SKM-1 treated with dmso at 0.1 percent for 144 hours (cell line): ENCODE results near the gene EIF3B.
"Not testable (repeated sequence)": the region's sequence is repeated elsewhere in the genome, so short reads cannot be mapped to it uniquely, and the experiment has no call there.

ENCODE experiments used
- DNase-seq: peaks from one replicate; lab custom pipeline; 2025; ENCODE audit not compliant: unreplicated experiment; lab: John Stamatoyannopoulos, UW

Gene EIF3B

DNA sequence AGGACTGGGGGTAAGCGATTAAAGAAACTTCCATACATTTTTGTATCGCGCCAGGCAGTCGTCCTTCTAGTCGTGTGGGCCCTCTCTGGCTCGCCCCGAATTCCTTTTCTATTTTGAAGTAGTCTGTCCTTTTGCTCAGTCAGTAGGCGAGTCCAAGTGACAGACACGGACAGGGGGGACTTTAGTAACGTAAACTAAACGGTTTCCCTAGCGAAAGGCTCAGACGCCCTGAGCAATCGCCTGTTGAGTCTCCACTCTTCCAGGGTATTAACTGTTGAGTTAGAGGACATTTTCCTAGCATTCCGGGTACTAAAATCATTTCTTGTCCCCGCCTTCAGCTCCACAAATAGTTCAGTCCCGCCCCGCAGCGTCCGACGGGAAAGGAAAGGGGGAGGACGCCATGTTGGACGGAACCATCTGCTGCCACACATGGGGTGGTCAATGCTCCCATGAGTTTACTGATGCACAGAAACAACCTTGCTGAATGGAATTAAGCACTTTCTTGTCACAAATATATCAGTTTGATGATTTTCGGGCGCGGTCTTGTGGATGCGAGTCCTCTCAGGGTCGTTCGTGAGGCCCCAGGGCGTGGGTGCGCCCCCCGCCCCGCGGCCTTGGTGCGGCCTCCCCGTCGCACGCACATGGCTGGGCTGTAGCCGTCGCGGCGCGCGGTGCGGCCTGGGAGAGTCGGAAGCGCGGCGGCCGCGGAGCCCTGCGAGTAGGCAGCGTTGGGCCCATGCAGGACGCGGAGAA lies at the start of gene EIF3B:
Gene EIF3B, plus strand, starts transcription at position 642 of the 753 bp plus-strand sequence. Its CDS starts 95 bp downstream, at position 737.
- peak; percentile 84 for DNase-seq

DNA sequence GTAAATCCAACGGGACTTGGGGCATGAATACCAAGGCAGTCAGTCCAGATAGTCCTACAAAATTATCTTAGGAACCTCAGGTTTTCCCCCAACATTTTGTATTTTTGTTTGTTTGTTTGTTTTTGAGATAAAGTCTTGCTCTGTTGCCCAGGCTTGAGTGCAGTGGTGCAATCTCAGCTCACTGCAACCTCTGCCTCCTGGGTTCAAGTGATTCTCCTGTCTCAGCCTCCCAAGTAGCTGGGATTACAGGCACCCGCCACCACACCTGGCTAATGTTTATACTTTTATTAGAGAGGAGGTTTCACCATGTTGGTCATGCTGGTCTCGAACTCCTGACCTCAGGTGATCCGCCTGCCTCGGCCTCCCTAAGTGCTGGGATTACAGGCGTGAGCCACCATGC lies 49.4 kb upstream of the EIF3B start:
- not testable (repeated sequence) for DNase-seq

GRCh38 chr7:2306688-2307087 lies 47.9 kb upstream of the EIF3B start:
- no peak for DNase-seq

DNA sequence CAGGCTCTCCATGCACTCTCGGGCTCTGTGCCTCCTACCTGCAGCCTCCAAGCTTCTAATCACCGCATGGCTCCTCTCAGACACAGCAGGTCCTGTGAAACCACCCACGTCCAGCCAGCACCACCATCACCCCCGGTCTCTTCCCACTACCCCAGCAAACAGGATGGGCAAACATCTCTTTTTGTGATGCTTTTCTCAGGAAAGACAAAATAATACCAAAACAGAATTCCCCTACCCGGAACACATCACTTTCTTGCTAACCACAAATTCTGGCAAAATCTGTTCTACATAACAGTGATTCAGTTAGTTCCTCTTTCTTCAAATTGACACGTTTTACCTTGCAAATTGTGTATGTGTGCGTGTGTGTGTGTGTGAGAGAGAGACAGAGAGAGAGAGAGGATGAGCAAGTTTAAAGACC lies 46.9 kb upstream of the EIF3B start:
- DNase-seq: no peak

- no peak for DNase-seq
These were observed 44.7 kb upstream of the EIF3B start for GRCh38 chr7:2309889-2310331.

DNA sequence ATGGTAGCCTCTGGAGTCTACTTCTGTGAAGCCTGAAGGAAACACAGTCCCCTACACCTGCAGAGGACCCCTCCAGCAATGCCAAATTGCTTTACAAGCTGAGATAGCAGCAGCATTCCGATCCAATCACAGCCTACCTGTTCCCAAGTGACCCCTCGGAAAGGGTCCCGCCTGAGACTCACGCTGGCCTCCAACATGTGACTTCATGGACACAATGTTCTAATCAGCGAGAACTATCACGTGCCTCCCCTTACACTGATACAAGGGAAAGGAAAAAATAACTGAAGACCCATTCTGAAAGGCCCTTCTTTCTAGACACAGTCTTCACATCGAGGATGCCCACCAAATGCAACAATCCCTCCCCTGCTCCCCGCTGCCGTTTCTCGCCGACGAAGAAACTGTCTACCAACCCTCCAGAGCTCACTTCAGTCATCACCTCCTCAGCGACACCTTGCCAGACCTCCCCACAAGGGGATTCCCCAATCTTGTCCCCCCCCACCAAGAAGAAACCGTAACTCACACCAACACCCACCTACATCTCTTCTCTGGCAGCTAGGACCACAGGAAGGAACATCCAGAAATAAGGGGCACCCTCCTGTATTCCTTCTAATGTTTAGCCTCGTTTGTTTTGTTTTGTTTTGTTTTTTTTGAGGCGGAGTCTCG lies 42.2 kb upstream of the EIF3B start:
- no peak for DNase-seq

DNA sequence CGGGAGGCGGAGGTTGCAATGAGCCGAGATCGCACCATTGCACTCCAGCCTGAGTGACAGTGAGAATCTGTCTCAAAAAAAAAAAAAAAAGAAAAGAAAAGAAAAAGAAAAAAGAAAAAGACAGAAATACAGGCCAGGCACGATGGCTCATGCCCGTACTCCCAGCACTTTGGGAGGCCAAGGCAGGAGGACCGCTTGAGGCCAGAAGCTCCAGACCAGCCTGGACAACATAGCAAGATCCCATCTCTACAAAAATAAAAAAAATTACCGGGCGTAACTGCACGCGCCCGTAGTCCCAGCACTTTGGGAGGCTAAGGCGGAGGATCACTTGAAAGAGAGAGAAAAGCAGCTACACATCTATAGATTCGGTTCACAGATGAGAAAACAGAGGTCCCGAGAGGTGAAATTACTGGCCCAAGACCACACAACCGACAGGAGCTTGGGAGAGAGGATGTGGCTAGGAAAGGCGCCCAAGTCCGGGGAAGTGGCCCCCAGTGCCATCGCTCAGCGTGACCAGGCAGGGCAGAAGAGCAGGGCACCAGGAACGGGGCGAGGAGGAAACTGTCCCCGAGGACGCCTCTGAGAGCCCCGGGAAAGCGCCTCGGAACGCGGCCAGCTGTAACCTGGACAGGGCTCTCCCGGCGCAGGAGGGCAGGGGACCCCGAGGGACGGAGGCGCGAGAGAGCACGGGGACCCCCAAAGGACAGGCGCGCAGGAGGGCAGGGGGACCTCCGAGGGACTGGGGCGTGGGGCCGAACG lies 41.0 kb upstream of the EIF3B start:
- no peak for DNase-seq

- peak; percentile 70 for DNase-seq
These were observed 40.2 kb upstream of the EIF3B start, which contains the start of gene SNX8 for GRCh38 chr7:2314209-2314955. Gene SNX8 (minus strand): TSS chr7:2314441. CDS start chr7:2314421, 20 bp downstream.

- DNase-seq: not testable (repeated sequence)
These were observed 39.6 kb upstream of the EIF3B start for GRCh38 chr7:2314956-2315530.

DNA sequence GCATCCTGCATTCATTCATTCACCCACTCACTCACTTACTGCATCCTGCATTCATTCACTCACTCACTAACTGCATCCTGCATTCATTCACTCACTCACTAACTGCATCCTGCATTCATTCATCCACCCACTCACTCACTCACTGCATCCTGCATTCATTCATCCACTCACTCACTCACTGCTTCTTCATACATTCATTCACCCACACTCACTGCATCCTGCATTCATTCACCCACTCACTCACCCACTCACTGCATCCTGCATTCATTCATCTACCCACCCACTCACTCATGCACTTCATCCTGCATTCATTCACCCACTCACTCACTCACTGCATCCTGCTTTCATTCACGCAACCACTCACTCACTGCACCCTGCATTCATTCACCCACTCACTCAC lies 38.8 kb upstream of the EIF3B start:
- no peak for DNase-seq

- DNase-seq: no peak
These were observed 38.0 kb upstream of the EIF3B start for GRCh38 chr7:2316578-2316977.

DNA sequence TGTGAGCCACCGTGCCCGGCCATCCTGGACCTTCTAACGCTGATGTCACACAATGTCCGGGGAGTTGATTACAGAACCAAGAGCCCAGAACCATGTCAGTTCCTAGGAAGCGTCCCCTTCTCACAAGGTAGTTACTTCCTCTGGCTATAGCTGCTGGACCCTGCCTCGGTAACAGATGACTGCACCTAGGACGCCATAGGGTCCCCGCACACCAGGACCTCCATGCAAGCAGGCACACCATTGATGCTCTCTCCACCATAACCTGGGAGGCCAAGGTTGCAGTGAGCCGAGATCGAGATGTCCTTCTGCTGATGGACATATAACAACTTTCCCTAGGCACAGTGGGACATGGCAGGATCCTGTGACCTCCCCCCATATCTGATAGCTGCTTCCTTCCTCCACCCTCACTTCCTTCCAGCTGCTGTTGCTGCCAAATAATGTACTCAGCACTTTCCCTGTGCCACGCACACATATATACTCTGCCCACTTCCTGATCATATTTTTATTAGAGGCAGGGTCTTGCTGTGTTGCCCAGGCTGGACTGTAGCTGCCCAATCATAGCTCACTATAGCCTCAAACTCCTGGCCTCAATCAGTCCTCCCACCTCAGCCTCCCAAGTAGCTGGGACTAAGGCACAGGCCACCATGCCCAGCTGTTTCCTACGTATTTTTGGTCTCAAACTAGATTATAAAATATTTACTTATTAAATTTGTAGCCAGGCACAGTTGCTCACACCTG lies 36.9 kb upstream of the EIF3B start:
- DNase-seq: no peak

DNA sequence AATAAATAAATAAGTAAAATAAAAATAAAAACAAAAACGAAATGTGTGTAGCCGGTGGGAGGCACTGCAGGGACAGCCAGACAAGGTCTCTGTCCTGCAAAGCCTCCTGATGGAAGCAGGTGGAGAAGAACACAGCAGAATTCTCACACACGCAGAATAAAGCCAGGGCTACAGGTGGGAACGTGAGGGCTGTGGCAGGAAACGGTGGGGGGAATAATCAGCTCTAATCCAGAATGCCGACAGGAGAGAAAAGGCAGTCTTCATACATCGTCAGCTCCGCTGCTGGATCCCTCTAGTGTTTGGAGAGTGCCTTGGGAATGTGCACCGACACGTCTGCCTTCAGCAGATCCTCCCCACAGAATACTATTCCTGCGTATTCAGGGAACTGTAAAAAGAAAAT lies 33.6 kb upstream of the EIF3B start:
- no peak for DNase-seq

DNA sequence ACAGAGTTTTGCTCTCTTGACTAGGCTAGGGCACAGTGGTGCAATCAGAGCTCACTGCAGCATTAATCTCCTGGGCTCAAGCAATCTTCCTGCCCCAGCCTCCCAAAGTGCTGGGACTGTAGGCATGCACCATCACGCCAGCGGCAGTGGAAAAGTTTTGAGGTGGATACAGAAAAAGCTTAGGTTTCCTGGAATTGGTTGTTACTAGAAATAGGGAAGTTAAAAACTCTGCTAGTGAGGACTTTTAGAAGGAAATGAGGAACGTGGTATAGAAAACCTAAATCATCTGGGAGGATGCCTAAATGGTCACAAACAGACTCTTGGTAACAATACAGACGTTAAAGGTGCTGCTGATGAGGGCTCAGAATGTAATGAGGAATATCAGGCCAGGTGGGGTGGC lies 29.5 kb upstream of the EIF3B start:
- peak; percentile 32 for DNase-seq

DNA sequence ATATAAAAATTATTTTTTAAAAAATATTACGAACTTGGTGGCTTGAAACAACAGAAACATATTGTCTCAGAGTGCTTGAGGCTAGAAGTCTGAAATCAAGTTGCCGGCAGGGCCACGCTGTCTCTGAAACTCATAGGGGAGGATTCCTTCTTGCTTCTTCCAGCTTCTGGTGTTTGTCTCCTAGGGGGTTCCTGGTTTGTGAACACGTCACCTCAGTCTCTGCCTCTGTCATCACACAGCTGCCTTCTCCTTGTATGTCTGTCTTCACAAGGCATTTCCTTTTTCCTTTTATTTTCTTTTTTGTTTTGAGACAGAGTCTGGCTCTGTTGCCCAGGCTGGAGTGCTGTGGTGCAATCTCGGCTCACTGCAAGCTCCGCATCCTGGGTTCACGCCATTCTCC lies 27.7 kb upstream of the EIF3B start:
- DNase-seq: no peak

- DNase-seq: no peak
These were observed 24.1 kb upstream of the EIF3B start for GRCh38 chr7:2330493-2330892.

- DNase-seq: no peak
These were observed 22.9 kb upstream of the EIF3B start for GRCh38 chr7:2331707-2332106.

DNA sequence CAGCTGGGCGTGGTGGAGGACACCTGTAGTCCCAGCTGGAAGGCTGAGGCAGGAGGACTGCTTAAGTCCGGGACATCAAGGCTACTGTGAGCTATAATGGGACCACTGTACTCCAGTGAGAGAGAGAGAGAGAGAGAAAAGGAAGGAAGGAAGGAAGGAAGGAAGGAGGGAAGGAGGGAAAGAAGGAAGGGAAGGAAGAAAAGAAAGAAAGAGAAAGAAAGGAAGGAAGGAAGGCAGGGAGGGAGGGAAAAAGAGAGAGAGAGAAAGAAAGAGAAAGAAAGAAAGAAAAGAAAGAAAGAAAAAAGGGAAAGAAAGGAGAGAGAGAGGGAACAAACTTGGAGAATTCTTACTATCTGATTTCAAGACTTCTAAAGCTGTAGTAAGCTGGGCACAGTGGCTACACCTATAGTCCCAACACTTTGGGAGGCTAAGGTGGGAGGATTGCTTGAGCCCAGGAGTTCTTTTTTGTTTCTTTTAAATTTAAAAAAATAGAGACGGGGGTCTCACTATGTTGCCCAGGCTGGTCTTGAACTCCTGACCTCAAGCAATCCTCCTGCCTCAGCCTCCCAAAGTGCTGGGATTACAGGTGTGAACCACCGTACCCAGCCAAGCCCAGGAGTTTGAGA lies 21.9 kb upstream of the EIF3B start:
- DNase-seq: not testable (repeated sequence)

DNA sequence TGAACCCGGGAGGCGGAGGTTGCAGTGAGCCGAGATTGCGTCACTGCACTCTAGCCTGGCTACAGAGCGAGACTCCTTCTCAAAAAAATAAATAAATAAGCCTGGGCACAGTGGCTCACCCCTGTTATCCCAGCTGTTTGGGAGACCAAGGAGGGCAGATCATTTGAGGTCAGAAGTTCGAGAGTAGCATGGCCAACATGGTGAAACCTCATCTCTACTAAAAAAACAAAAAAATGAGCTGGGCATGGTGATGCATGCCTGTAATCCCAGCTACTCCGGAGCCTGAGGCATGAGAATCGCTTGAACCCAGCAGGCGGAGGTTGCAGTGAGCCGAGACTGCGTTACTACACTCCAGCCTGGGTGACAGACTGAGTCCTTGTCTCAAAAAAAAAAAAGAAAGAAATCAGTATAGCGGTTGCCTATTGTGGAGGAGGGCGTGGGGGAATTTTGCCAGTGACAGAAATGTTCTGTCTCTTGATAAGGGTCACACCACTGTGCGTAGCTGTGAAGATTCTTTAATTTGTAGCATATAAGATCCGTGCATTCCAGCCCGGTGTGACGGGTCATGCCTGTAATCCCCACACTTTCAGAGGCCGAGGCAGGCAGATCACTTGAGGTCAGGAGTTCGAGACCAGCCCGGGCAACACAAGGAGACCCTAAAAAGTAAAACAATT lies 17.9 kb upstream of the EIF3B start:
- DNase-seq: no peak
